ENCODE measurements around the gene CTPS1. TPM values are rescaled to one million over a fixed set of nuclear protein-coding genes. Genes with fewer than 3 reads are reported as not detected.

CTPS1 gene, protein sequence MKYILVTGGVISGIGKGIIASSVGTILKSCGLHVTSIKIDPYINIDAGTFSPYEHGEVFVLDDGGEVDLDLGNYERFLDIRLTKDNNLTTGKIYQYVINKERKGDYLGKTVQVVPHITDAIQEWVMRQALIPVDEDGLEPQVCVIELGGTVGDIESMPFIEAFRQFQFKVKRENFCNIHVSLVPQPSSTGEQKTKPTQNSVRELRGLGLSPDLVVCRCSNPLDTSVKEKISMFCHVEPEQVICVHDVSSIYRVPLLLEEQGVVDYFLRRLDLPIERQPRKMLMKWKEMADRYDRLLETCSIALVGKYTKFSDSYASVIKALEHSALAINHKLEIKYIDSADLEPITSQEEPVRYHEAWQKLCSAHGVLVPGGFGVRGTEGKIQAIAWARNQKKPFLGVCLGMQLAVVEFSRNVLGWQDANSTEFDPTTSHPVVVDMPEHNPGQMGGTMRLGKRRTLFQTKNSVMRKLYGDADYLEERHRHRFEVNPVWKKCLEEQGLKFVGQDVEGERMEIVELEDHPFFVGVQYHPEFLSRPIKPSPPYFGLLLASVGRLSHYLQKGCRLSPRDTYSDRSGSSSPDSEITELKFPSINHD
- polyA plus RNA-seq (21.3 to 81.1 TPM (median 43.3 TPM) in 3 replicates), polyA minus RNA-seq (25.6 to 75.7 TPM (median 39.7 TPM) in 3 replicates)
- polyA plus RNA-seq (2011; ENCODE audit: low read depth) = 29.9 TPM
- 37.8 and 40.3 TPM in 2 replicates for polyA plus RNA-seq (2011; cell fraction: cytosol; rRNA removed)
- polyA plus RNA-seq (2011; cell fraction: nucleus; rRNA removed) = 92.6 and 107 TPM in 2 replicates
- polyA plus RNA-seq (2012; ENCODE audit: low replicate concordance) = 26.6 and 60.1 TPM in 2 replicates
- polyA minus RNA-seq (2011; cell fraction: cytosol; rRNA and poly(A)+ RNA removed) = 19.2 TPM
- 42.5 and 79.0 TPM in 2 replicates for polyA minus RNA-seq (2011; cell fraction: nucleus; rRNA and poly(A)+ RNA removed)

DNA sequence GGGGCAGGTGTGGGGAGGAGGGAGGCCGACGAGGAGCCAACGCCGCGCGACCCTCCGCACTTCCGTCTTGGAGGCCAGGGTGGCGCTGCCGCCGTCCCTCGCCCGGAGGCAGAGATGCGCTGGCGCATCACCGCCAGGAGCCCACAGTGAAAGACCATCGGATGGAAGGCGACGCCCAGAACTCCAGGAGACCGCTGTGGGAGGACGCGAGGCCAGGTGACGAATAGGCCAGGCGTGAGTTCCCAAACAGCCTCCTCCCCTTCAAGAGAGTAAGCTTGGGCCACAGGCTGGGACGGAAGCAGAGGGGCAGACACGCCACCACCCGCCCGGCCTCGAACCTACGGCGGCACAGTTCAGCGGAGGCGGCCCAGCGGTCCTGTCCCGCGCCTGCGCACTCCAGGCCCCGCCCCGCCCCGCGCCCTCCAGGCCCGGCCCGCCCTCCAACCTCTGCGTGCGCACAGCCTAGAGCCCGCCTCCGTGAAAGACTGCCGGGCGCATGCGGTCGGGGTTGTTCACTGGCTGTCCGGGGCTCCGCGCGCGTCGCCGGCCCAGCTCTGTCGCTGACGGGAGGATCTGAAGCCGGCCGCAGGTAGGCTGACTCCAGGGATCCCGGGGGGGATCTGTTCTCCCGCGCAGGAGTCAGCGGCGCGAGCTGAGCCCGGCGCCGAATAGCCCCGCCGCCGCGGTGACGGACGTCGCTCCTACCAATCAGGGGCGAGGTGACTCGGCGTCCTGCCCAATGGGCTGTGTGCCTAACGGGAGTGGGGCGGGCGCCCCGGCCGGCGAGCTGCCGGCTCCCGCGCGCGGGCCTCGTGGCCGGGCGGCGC is at the start of gene CTPS1:
CTPS1 (plus strand) TSS at position 456 of the 827 bp plus-strand sequence. CDS start 3,595 bp downstream, outside the sequence.
- peaks cover 12% of the 10 kb centered on the region for H4K20me1 ChIP-seq (ENCODE audit: control insufficient read depth, extremely low read depth, insufficient read depth, low read length)
- H3K27me3 ChIP-seq (ENCODE audit: control insufficient read depth, extremely low read depth, insufficient read depth, low read length) = no peaks in the 10 kb centered on the region
- no peaks in the 10 kb centered on the region for H3K9me1 ChIP-seq (ENCODE audit: control insufficient read depth, extremely low read depth, insufficient read depth, low read length)
- peak; percentile 83 for DNase-seq (ENCODE audit: low read depth, low spot score)
- peak within 1 kb of the TSS; percentile 99 for H3K4me2 ChIP-seq (ENCODE audit: control insufficient read depth, extremely low read depth, insufficient read depth, low read depth, low read length)
- H3K4me1 ChIP-seq (ENCODE audit: control insufficient read depth, extremely low read depth, insufficient read depth, low read length) = peaks cover 37% of the 10 kb centered on the region
- dilution Hi-C loops (cut with MboI; ENCODE audit: extremely low pct_ligation_motif_present, low sequenced_read_pairs) = no loop called here
- H2AFZ ChIP-seq (ENCODE audit: control insufficient read depth, low read length) = peak within 1 kb of the TSS; percentile 89
- peak within 1 kb of the TSS; percentile 90 for H3K9ac ChIP-seq (ENCODE audit: control insufficient read depth, extremely low read depth, insufficient read depth, low read length)
- TF ChIP-seq, protein P1, sequence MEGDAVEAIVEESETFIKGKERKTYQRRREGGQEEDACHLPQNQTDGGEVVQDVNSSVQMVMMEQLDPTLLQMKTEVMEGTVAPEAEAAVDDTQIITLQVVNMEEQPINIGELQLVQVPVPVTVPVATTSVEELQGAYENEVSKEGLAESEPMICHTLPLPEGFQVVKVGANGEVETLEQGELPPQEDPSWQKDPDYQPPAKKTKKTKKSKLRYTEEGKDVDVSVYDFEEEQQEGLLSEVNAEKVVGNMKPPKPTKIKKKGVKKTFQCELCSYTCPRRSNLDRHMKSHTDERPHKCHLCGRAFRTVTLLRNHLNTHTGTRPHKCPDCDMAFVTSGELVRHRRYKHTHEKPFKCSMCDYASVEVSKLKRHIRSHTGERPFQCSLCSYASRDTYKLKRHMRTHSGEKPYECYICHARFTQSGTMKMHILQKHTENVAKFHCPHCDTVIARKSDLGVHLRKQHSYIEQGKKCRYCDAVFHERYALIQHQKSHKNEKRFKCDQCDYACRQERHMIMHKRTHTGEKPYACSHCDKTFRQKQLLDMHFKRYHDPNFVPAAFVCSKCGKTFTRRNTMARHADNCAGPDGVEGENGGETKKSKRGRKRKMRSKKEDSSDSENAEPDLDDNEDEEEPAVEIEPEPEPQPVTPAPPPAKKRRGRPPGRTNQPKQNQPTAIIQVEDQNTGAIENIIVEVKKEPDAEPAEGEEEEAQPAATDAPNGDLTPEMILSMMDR (optimal IDR thresholded peaks at IDR 0.05 in 1 of 3, IDR thresholded peaks at IDR 0.05 in 1 of 3, conservative IDR thresholded peaks at IDR 0.05 in 1 of 3; ENCODE audit: extremely low read depth in 1 of 3, insufficient read depth in 2 of 3, low read length in 3 of 3) = peak in 2 of 3 experiments; percentile 23 to 49
- TF ChIP-seq EZH2 (IDR thresholded peaks at IDR 0.05; ENCODE audit: low read length) = no peak
- peak within 1 kb of the TSS; percentile 67 to 97 (median 87) for H3K4me3 ChIP-seq (ENCODE audit: control insufficient read depth in 2 of 3, extremely low read depth in 1 of 3, insufficient read depth in 2 of 3, low read depth in 1 of 3, low read length in 3 of 3)
- H3K36me3 ChIP-seq (ENCODE audit: control insufficient read depth in 2 of 2, extremely low read depth in 1 of 2, insufficient read depth in 2 of 2, low read length in 2 of 2) = peaks cover 0 to 24% of the 10 kb centered on the region in 2 experiments
- peaks cover 45% of the 10 kb centered on the region for H3K79me2 ChIP-seq (ENCODE audit: control insufficient read depth, insufficient read depth, low read length)
- H3K27ac ChIP-seq (ENCODE audit: control insufficient read depth, insufficient read depth, low read length) = peak within 1 kb of the TSS; percentile 85
- FAIRE-seq = no peak
- H3K9me3 ChIP-seq (ENCODE audit: control insufficient read depth, low read depth, low read length) = no peaks in the 10 kb centered on the region

DNA sequence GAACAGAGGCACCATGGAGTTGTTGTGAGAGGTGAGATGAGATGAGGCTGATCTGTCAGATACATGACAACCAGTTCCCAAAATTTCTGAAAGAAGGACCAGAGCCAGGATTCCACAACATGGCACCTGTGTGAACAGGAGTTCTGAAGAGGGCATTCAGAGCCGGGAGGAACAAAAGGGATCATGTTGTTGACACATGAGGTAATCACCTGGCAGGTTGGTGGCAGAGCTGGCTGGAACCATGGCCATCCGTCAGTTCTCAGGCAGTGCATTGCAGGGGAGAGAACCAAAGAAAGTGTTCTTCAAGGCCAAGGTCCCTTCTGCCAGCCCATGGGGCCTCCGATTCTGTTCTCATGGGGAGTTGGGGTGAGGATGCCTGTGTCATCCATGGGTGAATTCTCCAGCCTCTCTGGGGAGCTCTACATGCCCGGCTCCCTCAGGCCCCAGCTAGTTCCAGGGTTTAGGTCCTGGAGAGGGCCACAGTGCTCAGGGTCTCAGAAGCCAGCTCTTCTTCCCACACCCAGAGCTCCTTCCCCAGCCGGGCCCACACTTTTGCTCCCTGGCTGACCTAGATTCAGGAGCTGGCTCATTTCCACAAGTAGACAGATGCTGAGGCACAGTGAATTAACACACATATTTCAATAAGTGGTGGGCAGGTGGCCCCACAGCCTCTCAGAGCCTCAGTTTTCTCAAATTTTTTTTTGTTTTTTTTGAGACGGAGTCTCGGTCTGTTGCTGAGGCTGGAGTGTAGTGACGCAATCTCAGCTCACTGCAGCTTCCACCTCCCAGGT is 49.1 kb upstream of the CTPS1 start:
- Histone ChIP-seq H3K27ac (ENCODE audit: control insufficient read depth, insufficient read depth, low read length) (no peak overlapping the region), H3K4me2 (ENCODE audit: control insufficient read depth, extremely low read depth, insufficient read depth, low read depth, low read length) (no peak overlapping the region), H4K20me1 (ENCODE audit: control insufficient read depth, extremely low read depth, insufficient read depth, low read length) (no peaks in the 10 kb centered on the region), H3K27me3 (ENCODE audit: control insufficient read depth, extremely low read depth, insufficient read depth, low read length) (no peaks in the 10 kb centered on the region), H3K79me2 (ENCODE audit: control insufficient read depth, insufficient read depth, low read length) (no peaks in the 10 kb centered on the region), H2AFZ (ENCODE audit: control insufficient read depth, low read length) (no peak overlapping the region), H3K36me3 (ENCODE audit: control insufficient read depth in 2 of 2, extremely low read depth in 1 of 2, insufficient read depth in 2 of 2, low read length in 2 of 2) (no peaks in the 10 kb centered on the region), H3K4me3 (ENCODE audit: control insufficient read depth in 2 of 3, extremely low read depth in 1 of 3, insufficient read depth in 2 of 3, low read depth in 1 of 3, low read length in 3 of 3) (no peak overlapping the region), H3K4me1 (ENCODE audit: control insufficient read depth, extremely low read depth, insufficient read depth, low read length) (peaks cover 8% of the 10 kb centered on the region), H3K9ac (ENCODE audit: control insufficient read depth, extremely low read depth, insufficient read depth, low read length) (no peak overlapping the region), H3K9me1 (ENCODE audit: control insufficient read depth, extremely low read depth, insufficient read depth, low read length) (no peaks in the 10 kb centered on the region), H3K9me3 (ENCODE audit: control insufficient read depth, low read depth, low read length) (no peaks in the 10 kb centered on the region)
- DNase-seq (ENCODE audit: low read depth, low spot score) (no peak), FAIRE-seq (no peak)
- dilution Hi-C loops (cut with MboI; ENCODE audit: extremely low pct_ligation_motif_present, low sequenced_read_pairs) = no loop called here
- TF ChIP-seq, protein P1 (optimal IDR thresholded peaks at IDR 0.05 in 1 of 3, IDR thresholded peaks at IDR 0.05 in 1 of 3, conservative IDR thresholded peaks at IDR 0.05 in 1 of 3; ENCODE audit: extremely low read depth in 1 of 3, insufficient read depth in 2 of 3, low read length in 3 of 3) = no peak
- no peak for TF ChIP-seq EZH2 (IDR thresholded peaks at IDR 0.05; ENCODE audit: low read length)

All from keratinocyte (primary cell).